HG03039 (cell line): Measurements from ENCODE around the gene LINGO4.

Experiments
- ATAC-seq: cut with Tn5 transposase; IDR thresholded peaks from one replicate; pipeline ENCODE4 v1.9.1; 2021; ENCODE audit warnings: mild to moderate bottlenecking, moderate library complexity; ENCODE audit not compliant: unreplicated experiment

The LINGO4 gene

DNA sequence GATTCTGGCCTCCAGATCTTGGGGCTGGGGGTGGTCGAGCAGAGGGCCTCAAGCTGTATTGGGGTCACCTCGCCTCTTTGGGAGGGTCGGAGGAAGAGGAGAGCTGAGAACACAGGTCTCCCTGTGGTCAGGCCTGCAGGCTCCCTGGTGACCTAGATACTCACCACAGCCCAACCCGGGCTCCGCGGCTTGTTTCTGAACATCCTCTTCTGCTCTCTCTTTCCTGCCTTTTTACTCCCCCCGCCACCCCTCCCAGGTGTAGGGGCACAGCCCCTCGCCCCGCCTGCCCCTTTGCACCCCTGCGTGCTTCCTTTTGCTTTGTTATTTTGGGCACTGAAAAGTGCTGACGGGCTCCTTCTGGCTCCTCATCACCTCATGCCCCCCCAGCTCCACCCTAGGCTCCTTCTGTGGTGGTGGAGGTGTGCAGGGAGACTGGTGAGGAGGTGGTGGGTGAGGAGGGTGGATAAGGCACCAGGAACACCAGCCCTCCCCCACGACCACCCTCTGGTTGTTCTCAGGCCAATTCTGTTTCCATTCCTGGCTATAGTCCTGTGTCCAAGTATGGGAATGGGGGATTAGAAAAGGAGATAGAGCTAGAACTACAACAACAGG lies 10.6 kb upstream of the LINGO4 start:
- no peak for ATAC-seq

DNA sequence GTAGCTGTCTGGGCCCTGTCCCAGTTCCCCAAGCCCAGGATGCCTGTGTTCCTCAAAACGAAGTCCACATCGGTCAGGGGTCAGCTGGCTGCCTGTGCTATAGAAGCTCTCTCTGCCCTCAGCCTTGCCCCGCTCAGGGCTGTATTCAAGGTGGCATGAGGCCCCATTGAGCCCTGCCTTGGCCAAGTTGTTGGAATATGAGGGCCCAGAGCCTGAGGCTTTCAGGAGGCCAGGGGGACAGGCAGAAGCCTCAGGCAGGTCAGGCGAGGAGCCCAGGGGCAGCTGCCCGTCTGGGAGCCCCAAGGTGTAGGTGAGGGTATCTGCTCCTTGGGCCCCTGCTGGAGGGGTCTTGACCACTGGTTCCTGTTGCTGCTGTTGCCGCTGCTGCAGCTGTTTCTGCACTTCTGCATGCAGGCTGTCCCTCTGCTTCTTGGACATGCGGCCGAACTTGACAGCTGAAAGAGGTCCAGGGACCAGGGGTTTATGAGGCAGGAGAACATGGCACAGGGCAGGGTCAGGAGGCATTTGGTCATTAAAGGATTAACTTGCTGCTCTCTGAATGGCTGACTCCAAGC lies 9.8 kb upstream of the LINGO4 start:
- no peak for ATAC-seq

DNA sequence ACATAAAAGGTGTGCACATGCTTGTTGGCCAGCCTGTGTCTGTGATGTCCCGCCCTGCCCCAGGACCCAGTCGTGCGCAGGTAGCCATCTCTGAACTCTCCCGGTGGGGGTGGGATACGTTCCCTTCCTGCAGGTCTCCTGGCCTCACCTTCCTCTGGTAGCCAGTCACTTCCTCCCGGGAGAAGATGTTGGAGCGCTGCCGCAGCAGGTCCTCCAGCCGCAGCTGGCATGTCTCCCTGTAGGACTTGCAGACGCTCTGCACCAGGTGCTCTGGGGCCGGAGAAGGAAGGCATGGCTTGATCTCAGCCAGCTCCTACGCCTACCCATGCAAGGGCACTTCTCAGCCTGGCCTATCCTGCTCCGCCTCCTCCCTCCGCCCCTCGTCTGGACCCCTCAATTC lies 9.2 kb upstream of the LINGO4 start:
- no peak for ATAC-seq

DNA sequence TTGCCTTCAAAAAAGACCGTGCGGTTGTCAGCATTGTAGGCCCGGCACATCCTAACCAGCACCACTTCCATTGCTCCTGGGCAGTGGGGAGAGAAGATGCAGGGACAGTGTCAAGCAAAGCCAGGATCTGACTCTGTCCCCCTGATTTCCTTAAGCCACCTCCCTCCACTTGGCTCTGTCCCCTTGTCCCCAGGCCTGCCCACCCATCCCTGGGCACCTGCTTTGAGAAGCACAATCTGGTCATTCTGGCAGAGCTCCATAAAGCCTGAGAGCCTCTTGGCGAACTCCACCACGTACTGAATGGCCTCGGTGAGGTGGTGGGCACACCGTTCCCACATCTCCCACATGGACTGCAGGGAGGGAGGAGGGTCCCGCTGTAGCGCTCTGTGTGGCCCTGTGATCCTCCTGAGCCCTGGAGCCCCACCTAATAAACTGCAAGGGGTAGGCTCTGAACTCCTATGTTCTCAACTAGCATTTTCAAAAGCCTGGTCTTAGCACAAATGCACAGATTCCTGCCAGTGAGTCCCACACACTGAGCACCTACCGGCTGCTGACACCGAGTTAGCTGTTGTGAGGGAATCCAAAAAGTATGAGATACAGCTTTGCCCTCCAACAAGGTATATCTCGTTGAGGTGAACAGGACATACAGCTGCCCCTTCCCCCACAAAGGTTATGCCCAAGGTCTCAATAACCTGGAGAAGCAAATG lies 8.2 kb upstream of the LINGO4 start:
- ATAC-seq: no peak

DNA sequence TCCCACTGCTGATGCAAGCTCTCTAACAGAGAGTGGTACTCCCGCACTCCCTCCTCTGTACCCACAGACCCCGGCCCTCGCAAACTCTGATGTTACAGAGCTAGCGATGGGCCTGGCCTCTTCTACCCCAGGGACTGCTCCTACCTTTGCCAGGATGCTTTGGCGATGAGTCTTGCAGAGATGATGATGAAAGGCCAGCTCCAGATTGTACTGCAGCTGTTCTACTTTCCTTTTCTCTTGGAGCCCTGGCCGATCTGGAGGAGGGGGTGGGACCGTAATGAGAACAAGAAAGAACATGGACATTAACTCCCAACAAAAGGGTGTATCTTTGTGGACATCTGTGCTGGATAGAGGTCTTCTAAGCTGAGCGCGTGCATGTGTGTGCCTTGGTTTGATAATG lies 6.0 kb upstream of the LINGO4 start:
- no peak for ATAC-seq

DNA sequence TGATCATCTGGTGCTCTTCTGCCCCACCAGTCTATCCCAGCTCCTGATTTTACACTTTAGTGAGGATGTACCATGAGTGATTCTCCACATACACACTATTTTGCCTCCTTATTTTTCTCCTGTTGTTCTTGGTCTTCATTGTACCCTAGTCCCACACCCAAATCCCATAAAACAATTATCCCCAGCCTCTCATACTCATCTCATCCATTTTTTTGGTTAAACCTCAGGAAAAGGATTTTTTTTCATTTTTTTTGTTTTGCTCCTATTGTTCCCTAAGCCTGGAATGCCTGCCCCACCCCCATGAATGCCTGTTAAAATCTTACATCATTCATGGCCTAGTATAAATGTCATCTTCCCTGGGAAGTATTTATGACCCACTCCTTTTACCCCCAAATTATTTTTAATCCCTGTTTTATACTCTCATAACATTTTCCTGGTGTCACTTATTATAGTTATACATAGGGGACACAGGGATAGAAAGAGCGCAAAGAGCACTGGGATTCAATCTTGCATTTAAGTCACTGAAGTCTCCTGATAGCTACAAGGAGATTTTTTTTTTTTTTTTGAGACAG lies 4.9 kb upstream of the LINGO4 start:
- ATAC-seq: no peak

DNA sequence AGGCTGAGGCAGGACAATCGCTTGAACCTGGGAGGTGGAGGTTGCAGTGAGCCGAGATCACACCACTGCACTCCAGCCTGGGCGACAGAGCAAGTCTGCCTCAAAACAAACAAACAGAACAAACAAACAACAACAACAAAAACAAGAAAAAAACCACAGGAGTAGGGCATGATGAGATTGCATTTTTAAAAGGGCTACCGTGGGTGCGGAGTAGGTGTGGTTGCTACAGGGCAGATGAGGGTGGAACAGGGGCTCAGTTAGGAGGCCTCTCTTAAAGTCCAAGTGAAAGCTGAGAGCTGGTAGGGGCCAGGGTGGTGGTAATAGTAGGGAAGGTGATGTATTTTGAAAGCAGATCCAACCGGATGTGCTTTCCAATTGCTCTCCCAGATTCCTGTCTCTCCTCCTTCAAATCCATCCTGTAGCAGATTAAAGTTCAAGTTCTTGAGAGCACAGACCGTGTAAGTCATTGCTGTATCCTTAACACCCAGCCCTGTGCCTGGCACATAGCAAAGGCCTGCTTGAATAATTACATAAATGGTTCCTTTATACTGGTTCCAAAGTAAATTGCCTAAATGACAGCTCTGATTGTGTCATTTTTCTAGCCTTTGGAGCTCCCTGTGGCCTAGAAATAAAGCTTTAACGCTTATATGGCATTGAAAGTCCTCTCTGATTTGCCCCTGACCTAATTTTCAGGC lies 4.2 kb upstream of the LINGO4 start:
- ATAC-seq: no peak

DNA sequence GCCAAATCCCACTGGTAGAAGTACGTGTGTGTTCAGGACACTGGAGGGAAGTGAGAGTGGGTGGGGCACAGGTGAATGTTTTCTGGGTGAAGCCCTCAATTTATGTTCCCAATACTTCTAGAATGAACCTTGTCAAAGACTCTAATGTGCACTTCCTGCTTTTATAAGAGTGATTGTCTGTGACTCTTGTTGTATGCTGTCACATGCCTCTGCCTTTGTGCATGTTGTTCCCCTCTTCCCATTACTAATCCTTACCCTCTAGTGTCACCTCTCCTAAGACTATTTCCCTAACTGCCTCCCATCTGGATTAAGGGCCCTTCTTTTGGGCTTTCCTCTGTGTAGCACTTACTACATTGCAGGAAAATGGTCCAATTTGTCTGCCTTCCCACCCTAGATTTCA lies 2.5 kb upstream of the LINGO4 start:
- ATAC-seq: no peak

DNA sequence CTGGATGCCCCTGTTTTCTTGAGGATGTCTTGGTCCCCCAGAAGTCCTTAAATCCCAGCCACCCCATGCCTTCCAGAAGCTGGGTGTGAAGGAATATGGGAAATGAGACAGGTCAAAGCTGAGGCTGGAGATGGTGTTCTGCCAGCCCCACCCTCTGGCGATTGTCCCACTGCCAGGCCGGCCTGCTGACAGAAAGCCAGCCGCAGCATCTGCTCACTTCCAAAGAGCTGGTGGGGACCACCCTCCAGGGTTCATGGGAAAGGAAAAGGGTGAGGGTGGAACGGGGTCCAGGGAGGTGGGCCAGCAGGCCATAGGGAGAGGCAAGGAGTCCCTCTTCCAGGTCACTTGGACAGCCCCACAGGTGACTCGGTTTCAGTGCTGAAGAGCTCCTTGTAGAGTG lies 1.9 kb upstream of the LINGO4 start:
- ATAC-seq: no peak

DNA sequence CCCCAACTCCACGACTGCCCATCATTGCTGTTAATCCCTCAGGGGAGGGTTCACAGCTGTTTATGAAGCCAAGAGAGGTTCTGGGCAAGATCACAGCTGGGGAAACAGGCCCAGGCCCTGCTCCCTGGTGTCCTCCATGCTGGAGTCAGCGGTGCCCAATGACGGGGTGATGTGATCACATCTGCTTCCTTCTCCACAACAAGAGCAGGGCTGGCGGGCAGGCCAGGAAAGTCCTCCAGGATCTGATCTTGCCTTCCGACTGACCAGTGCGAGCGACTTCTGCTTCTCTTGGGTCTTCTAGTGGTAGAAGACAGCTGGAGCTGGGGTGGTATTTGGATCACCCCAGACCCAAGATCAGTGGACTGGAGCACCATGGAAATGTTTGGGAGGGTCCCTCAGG lies 951 bp upstream of the LINGO4 start:
- no peak for ATAC-seq

DNA sequence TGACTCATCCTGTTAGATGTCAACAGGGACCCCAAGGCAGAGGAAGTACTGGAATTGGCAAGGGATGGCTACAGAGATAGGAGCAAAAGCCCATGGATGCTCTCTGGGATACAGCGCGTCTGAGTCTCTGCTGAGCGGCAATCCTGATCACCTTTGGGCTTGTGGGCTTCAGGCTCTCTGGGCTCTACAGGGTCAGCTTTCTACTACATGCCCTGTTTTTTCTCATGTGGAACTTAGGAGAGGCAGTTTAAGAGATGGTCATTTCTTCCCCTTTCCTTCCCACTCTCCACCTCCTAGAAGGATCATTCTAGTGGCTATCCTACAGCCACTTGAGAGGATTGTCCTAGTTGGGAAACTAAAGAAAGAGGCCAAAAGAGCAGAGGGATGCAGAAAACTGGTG lies 1.3 kb downstream of the LINGO4 start:
- no peak for ATAC-seq

DNA sequence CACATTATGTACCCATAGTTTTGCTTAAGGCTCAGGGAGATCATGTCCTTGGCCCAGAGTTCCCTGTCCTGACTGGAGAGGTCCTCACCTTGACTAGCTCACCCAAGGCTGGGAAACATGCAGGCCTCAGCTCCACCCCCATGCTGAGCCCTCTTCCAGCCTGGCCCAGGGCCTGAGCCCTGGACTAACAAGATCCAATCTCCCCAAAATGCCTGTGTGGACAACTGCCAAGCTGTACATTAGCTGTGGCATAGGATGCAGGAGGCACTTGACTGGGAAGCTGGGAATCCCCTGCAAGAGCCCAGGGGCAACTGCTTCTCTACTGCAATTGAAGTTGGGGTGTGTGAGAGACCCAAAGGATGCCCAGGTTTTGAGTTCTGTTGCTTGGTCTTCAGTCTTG lies 2.1 kb downstream of the LINGO4 start:
- no peak for ATAC-seq

DNA sequence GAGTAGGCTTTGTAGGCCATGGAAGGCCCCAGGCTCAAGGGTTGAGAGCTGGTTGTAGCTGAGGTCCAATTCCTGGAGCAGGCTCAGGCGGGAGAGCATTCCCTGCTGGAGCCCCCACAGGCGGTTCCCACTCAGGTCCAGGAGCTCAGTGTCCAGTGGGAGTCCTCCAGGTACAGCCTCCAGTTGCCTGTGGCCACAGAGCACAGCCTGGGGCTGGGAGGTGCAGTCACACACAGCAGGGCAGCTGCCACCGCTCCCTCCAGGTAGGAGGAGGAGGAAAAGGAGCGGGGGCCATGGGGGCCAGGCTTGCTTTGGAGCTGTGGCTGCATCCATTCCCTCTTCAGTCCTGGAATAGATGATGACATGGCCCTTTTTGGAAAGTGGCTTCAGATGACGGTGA lies 2.8 kb downstream of the LINGO4 start:
- ATAC-seq: no peak

DNA sequence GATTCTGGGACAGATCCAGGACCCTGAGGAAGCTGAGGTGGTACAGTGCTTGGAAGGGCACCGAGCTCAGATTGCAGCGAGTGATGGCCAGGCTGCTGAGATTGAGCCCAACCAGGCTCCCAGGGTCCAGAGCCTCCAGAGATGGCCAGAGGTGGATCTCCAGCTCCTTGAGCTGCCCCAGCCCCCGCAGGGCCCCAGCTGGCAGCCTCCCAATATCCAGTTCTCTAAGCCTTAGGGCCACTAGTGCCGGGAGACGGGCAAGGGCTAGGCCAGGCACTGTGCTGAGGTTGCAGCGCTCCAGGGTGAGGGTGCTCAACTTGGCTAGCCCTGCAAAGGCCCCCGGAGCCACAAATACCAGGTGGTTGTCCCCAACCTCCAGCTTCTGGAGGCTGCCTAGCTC lies 3.4 kb downstream of the LINGO4 start:
- ATAC-seq: no peak

DNA sequence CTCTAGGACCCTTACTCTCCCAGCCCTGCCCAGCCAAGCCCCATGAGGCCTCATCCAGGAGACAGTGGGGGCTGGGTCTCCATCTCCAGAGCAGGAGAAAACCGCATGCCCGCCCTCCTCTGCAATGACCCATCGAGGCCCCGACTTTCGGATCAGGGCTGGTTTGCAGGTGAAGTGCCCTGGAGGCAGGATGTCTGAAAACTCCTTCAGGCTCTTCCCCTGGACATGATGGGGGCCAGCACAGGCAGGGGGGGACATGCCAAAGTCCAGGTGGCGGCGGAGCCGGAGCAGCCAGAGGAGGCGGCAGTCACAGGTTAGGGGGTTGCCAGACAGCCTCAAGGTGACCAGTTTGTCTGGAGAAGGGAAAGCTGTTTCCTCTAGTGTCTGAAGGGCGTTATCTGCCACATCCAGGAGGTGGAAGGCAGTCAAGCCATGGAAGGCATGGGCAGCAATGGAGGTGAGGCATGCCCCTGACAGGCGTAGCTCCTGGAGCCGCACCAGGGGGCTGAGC lies 3.9 kb downstream of the LINGO4 start:
- ATAC-seq: no peak

DNA sequence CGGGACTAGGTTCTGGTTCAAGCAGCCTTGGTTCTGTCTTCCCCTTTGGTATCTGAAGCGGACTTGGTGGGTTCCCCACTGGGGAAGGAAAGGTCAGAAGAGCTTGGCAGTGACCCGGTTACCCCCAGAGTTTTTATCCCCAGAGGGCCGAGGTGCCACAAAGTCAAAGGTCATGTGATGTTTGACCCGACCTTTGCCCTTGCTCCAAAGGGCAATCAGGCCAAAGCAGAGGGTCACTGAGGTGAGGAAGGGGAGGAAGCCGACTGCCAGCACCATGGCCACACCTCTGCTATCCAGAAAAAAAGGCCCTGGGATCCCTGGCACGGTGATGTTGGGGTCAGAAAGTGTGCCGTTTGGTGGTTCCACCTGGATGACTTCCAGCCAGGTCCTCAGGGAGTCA lies 4.4 kb downstream of the LINGO4 start:
- no peak for ATAC-seq

DNA sequence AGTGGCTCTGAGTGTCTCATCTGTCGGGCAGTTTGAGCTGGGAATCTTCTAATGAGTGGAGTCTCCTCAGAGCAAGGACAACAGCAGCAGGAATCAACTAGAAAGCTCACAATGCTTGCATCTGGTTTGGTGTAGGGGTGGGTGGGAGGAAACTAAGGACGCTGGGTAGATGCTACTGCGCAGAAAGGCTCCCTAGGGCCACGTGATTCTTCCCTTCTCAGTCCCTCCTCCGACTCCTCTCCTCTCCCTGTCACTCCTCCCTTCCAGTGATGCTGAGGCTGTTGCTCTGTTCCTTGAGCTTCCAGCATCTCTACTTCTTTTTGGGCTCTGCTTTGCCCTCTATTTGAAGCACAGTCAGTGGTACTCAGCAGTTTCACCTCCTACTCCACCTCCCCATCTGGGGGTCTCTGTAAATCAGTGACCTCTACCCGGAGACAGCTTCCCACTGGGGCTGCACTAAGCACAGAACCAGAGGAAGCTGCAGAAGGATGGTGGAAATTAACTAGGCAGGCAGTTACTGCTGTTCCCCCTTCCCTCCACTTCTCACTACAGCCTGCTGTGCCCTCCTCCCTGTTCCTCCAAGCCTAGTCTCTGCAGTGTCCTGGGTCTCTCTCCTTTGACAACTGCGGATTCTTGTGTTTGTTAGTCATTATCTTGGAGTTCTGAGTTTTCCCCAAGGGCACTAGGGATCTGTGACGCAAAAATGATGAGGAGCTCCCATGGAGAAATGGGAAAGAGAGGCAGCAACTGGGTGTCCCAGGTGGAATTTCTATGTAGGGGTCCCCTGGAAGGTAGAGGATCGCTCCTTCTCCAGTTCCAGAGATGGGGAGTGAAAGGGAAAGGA lies 5.8 kb downstream of the LINGO4 start:
- no peak for ATAC-seq

DNA sequence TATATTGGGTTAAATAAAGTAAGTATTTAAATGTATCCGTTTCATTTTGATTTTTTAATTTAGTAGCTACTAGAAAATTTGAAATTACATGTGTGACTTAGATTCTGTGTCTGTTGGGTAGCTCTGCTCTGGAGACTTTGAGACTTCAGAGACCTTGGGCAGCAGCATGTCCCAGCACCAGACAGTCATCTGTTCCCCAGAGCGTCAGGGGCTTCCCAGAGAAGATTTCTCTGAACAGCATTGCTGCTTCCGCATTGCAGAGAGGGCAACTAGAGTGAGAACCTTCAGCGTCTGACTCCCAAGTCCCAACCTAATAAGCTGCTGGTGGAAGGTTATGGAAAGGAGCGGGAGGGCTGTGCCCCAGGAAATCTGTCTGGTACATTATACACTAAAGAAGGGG lies 6.6 kb downstream of the LINGO4 start:
- no peak for ATAC-seq

DNA sequence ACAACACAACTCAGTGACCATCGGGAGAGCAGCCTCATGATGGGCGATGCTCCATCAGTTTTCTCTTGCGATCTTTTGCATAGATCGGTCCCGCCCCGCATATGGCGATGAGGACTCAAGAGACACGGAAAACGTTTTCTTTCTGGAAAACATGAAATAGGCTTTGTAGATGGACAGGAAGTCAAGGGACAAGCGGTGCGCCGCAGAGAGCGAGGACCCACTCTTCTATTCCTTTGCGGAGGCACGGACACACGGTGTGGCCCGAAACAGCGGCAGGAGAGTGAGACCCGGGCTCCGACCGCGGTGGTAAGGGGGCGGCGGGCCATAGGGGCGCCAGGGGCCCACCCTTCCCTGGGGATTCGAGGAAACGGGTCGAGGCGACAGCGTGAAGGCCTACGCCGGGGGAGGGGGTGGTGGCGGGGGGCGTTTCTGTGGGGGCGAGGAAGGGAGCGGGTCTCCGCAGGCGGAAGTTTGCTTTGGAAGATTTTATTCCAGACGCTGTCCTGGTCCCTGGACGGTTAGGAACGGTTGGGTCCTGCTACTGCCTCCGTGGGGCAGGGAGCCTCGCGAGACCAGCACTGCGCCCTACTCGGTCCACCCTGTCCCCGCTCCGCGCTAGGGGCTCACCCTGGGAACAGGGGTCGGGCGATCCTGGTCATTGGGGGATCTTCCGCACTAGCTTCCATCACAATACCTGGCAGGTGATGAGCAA lies 14.1 kb downstream of the LINGO4 start:
- ATAC-seq: peak; percentile 8
